NCI-H748 treated with DMSO at 0.1 percent for 48 hours (cell line): ENCODE data around the gene FSD1L.
A peak's percentile ranks its signal among the peaks of the same experiment; 100 is the strongest.
"Not testable (repeated sequence)": the region's sequence is repeated elsewhere in the genome, so short reads cannot be mapped to it uniquely, and the experiment has no call there.

ENCODE experiments used
- DNase-seq: peaks from one replicate; lab custom pipeline; 2025; lab: John Stamatoyannopoulos, UW

Gene FSD1L

GRCh38 chr9:105557804-105558610, 110.2 kb downstream of the FSD1L start, which contains the start of gene FKTN:
Gene FKTN (plus strand): TSS chr9:105558131. CDS start chr9:105575033, 16,902 bp downstream.
- peak; percentile 48 for DNase-seq

DNA sequence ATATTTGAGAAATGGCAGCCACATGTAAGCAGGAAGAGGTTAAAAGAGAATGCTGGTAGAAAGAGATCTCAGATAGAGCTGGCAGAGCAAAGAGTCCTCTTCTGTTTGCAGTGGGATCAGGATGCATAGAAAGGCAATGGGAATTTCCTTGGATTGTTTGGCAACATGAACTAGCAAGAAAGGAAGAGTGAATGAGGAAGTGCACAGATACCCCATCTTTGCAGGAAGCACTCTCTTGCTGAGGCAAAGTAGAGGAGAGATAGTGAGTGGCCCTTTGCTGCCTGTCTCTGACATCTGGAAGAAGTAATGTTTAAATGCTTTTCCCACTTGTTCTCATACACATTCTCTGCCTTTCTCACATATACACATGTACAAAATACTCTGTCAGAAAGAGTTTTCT, 124.6 kb downstream of the FSD1L start:
- DNase-seq, result no peak

GRCh38 chr9:105579952-105580351, 132.1 kb downstream of the FSD1L start:
- not testable (repeated sequence) for DNase-seq

GRCh38 chr9:105581550-105581949, 133.7 kb downstream of the FSD1L start:
- DNase-seq, result not testable (repeated sequence)

DNA sequence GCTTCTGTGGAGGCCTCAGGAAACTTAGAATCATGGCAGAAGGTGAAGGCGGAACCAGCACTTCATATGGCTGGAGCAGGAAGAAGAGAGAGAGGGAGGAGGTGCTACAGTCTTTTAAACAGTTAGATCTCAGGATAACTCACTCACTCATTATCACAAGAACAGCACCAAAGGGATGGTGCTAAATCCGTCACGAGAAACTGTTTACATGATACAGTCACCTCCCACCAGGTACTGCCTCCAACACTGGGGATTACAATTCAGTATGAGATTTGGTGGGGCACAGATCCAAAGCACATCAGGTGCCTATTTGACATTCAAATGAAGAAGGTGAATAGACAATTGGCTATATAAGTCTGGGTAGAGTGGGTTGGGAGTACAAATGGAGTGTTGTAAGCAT, 145.3 kb downstream of the FSD1L start:
- no peak for DNase-seq
